SK-N-MC (cell line): ENCODE data around the gene BAHCC1.

Source experiments
- EZH2 ChIP-seq: fragments of 200-600 bp; sonication (generic); IDR thresholded peaks from one replicate; pipeline ENCODE4 v1.6.1; 2017; ENCODE audit warnings: antibody characterized with exemption
- FOXP2 ChIP-seq: optimal IDR thresholded peaks from 2 replicates; pipeline ENCODE3; 2011; ENCODE audit warnings: mild to moderate bottlenecking, moderate library complexity; ENCODE audit not compliant: insufficient read depth; ENCODE audit errors: extremely low read length, control extremely low read depth
- POLR2AphosphoS5 ChIP-seq: IDR thresholded peaks from 2 replicates; pipeline ENCODE4 v1.6.1; 2012; ENCODE audit warnings: mild to moderate bottlenecking, low read depth, low read length, borderline replicate concordance

DNA sequence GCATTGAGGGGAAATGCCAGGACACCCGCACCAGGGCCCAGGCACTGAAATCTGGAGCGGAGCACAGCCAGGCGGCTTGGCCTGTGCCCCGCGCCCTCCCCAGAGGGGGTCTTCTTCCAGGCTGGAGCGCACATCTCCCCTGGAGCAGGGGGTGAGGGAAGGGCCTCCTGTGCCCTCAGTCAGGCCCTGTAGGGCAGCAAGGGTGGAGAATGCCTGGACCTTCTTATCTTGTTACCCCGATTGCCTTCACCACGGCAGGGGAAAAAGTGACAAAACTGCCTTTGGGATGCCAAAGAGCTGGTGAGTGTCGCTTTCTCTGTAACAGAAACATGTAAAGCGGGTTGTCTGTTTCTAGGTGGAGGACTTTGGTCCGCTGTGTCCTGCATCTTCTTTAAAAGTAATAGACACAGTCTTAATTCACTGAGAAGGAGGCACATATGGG, 48.3 kb upstream of the BAHCC1 start:
- TF ChIP-seq EZH2 (no peak), POLR2AphosphoS5 (no peak), FOXP2 (no peak)
